HK-2 (cell line): ENCODE measurements around the gene HDAC10.
A peak's percentile ranks its signal among the peaks of the same experiment; 100 is the strongest.

Experiments used
- DNase-seq: peaks from one replicate; pipeline ENCODE4 v3.0.0-alpha.2; 2018; ENCODE audit not compliant: unreplicated experiment

HDAC10 gene

DNA sequence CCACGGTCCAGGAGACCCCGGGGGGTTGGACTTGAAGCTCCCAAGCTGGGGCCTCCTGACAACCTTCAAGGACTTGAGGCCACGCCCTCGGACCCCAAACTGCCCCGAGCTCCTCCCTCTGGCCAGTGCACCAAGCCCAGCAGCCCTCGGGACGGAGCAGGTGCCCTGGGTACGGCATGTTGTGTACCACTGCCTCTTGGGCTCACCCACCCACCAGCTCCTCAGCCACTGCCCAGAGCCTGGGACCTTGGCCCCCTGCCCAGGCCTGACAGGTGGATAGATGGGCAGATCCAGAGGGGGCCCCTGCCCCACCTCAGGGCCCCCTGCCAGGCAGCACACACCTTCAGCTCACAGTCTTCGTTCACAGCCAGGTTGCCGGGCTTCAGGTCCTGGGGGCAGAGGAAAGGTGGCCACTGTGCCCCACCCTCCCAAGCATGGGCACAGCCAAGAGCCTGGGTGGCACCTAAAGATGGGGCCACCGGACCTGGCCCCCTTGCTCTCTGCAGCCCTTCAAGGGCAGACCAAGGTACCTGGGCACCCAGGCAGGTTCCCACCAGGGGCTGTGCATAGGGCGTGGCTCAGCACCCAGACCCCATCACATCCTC, 5.3 kb upstream of the HDAC10 start:
- DNase-seq, result no peak

DNA sequence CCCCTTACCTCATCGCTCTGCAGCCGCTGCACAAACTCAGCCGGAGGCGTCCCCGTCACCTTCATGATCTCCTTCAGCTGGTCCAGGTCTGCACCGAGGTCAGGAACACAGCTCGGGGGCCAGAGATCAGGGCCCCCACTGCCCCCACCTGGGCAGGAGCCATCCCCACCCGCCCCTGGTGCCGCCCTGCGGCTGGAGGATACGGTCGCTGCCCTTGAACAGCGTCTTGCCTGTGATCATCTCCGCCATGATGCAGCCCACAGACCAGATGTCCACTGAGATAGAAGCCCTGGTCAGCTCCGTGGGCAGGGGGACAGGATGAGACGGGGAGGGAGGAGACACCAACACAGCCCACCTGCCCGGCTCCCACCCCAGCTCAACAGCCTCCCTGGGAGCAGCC, 4.5 kb upstream of the HDAC10 start:
- no peak for DNase-seq

DNA sequence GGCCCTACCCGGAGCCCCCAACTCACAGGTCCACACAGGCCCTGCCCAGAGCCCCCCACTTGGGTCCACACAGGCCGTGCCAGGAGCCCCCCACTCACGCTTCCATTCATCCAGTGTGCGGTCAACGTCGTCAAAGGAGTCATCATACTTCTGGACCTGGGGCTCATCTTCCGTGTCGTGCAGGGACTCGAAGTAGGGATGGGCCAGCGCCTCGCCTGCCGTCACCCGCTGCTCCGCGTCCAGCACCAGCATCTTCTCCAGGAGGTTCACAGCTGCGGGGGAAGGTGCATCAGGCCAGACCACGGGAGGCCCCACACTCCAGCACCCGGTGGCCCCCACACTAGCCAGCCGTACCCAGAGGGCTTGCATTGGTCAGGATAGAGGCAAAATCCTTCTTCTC, 4.0 kb upstream of the HDAC10 start:
- DNase-seq, result no peak

DNA sequence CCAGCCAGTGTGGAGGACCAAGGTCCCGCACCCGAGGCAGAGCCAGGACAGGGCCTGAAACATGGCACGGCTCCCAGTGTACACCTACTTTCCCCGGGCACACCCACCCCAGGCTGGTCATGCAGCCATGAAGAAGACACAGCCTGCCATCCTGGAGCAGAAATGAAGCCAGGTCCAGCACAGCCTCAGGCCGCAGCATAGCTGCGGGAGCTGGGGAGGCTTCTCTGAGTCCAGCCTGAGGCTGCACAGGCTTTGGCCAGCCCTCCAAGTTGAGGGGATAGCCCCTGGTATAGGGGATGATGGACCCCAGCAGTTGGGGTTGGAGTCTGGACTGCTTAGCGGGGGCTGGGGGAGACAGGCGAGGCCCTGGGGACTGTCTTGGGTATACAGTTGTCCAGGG, 2.9 kb upstream of the HDAC10 start:
- DNase-seq, result no peak

DNA sequence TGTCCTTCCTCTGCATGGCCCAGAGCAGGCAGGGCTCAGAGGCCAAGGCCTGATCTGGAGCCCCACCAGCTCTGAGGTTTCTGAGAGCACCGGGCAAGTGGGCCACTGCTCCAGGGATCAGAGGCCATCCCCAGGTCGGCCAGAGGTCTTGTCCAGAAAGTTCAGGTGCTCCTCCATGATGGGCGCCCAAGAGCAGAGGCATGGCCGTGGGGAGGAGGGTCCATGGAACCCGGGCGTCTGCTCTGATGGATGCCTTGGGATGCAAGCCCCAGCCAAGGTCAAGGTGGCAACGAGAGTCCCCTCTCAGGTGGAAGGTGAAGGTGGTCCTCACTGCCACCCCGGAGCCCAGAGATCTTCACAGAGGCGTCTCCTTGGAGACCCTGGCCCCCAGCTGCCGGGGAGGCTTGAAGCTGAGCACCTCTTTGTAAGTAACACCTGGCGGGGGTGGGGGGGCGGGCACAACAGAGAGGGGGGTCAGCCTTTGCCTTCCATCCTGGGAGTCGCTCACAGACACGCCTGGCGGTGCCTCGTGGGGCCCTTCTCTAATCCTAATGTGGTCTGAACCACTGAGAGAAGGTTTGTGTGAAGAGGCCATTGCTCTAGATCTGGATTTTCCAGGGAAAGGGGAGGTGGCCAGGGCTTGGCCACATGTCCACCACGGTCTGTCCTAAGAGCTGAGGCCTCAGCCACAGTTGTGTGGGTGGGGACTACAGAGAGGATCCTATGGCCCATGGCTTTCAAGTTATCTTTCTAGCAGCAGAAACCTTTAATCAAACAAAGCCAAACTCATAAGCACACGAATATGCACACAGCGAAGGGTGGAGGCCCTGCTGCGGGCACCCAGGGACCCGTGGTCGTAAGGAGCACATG, 2.2 kb upstream of the HDAC10 start:
- no peak for DNase-seq

DNA sequence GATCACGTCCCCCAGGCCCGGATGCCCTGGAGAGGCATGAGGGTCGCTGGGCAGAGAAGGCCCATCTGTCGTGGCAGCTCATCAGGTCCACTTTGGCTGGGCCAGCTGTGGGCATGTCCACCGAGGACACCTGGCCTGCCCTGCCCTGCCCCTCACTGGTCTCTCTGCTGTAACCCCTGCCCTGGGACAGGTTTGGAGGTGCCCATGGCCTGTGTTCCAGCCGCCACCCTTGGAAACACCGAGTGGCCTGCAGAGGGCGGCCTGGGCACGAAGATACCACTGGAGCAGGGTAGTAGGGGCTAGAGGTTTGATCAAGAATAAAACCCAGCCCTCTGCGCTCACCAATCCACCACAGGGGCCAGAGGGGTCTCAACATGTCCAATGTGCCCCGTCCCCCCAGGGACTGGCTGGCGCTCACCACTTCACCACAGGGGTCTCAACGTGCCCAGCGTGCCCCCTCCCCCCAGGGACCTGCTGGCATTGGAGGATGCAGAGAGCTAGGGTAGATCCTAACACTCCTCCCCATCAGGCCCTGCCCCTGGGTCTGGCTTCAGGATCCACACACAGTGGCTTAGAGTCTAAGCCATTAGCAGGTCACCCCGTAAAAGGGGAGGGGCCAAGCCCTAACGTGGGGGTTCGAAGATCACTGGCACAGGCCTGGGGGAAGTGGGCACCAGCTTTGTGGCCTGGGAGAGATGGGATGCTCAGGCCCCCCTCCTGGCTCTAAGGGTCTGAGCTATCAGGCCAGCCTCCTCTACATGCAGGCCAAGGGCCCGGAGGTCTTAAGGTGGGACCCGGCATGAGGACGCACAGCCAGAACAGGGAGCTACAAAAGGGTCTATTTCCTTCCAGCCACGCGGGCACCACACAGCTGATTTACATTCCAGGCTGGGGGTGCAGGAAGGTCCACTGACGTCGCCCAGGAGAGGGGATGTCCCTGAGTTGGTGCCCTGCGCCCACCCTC, 1.3 kb upstream of the HDAC10 start:
- peak; percentile 65 for DNase-seq

DNA sequence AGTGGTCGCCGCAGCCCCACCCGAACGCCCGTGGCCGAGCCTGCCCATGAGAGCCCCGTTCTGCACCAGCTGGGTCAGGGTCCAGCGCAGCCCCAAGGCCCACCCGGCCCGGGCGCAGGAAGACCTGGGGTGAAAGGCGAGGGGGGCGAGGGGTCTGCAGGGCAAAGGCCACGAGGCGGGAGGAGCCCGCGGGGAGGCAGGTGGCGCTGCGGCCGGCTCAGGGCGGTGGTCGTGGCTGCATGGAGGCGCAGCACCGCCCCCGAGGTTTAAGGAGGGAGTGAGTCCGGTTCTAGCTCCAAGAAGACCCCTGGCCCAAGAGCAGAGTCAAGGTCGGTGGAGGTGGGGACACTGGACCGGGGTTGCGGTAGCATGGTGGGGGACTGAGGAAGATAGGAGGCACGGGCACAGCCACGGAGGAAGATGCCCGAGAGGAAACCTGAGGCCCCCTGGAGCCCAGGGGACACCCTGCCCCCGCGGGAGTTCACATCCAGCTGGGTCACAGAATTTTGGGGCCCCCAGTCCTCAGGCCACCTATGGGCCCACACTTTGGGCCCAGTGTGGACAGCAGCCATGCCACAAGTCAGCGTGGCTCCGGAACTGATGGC, 514 bp upstream of the HDAC10 start:
- no peak for DNase-seq

DNA sequence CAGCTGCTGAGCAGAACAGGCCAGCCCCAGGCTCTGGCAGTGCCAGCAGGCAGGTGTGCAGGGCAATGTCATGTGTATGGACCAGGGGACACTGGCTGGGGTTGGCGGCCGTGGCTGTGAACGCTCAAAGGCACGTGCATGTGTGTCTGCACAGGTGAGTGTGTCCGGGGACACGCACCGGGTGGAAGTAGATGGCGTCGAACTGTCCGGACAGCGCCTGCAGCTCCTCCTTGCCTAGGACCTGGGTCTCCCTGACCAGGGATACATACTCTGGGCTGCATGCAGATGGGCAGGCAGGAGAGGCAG, 863 bp downstream of the HDAC10 start:
- DNase-seq, result no peak

DNA sequence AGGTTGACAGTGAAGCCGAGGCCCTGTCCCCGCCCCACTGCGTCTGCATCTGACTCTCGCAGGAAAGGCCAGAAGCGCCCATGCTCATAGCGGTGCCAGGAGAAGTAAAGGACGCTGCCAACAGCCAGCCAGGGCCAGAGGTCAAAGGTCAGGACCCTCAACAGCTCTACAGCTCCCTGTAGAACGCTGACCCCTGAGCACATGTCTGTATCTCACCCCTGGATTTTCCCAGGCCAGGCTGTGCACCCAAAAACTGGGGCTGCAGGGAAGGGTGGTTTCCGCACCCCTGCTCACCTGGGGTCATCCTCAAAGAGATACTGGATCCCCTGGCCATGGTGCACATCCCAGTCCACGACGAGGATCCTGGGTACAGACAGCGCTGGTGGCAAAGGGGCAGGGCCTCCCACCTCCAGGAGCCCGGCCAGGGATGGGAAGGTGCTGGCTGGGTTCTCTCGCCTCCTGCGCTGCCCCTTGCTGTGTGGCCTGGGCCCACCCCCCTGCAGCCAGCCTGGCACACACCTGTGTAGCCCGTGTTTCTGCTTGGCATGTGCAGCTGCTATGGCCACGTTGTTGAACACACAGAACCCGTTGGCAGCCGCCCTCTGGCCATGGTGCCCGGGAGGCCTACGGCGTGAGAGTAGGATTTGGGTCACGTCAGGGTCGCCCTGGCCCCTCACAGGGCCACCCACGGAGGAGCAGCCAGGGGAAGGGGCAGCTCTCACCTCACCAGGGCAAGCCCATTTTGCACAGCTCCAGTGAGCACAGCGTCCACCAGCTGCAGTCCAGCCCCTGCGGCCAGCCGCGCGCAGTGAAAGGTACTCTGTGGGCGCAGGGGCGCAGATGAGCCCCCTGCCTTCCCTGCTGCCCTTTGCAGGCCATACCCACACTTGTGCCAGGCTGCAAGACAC, 1.5 kb downstream of the HDAC10 start:
- DNase-seq, result no peak

DNA sequence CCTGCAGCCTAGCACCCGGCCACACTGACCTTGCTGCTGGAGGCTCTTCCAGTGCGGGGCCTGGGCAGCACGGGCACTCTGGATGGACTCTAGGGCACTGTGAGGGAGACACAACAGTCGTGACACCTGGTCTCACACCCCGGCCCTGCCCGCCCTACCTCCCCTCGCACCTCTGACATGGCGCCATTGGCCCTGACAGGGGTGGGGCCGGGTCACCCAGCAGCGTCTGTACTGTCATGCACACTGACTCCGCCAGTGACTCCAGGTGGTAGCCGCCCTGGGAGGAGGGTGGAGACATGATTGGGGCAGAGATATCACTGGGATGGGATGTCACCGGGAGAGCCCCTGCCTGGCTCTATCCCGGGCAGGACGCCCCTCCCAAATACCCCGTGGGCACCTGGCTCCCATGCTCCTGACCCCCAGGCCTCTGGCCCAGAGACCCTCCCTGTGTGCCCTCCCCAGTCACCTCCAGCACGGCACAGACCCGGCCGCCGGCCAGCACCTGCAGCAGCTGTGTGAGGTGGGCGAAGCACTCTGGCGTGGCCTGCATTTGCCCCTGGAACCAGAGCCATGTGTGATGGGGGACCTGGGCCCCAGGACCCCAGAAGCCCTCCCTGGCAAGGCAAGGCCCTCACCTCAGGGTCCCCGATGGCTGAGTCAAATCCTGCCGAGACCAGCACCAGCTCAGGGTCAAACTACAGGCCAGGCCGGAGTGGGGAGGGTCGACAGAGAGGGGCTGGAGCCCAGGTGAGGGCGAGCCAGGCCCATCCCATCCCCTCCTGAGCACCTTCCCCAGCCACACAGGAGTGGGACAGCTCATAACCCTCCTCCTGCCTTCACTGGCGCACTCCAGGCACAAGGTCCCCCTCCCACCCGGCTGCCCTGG, 2.6 kb downstream of the HDAC10 start:
- no peak for DNase-seq

DNA sequence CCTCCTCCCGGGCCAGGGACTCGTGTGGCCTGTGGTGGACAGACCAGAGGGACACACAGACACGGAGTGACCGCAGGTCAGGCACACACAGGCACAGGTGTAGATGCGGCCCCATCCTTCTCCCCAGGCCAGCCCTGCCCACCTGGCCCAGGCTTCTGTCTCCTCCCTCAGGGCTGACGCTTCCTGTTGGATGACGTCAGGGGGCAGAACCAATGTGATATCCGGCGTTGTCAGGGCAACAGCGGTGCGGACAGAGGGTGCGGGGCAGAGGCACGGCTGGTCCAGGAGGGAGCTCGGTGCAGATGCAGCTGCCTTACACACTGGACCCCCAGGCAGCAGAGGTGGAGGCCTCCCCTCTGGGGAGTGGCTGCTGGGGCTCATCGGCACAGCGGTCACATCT, 3.3 kb downstream of the HDAC10 start:
- DNase-seq, result no peak

DNA sequence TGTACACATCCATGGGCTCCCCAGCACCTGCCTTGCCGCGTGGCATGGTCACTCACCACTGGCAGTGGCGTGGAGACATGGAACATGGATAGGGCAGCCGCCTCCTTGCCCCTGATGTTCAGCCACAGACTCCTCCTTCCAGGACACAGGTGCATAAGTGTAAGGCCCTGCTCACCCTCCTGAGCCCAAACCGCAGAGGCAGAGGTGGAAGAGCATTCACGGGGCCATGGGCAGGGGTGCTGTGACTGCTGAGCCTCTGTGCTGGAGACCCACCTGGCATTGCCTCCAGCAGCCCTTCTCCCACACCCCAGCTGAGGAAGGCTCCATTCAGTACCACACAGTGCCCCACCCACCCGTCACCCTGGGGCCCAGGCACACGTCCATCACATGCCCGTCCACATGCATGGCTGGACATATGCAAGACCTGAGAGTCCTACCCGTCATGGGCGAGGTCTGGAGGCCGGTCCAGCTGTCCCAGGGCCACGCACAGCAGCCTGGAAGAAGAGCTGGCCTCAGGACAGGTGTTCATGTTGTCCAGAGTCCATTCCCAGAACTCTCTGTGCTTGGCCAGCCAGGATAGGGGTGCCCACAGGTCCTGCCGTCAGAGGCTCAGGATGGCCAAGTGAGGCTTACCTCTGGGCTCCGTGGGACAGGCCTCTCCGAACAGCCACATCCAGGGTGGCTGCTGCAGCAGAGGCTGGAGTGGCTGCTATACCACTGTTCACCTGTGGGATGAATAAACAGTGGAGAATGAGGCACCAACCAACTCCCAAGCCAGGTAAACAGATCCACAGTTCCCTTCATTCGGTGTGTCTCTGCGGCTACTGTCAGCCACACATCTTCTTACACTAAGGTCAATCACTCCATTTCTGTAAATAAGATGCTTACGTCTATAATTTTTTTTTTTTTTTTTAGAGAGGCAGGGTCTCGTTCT, 4.6 kb downstream of the HDAC10 start:
- DNase-seq, result no peak

DNA sequence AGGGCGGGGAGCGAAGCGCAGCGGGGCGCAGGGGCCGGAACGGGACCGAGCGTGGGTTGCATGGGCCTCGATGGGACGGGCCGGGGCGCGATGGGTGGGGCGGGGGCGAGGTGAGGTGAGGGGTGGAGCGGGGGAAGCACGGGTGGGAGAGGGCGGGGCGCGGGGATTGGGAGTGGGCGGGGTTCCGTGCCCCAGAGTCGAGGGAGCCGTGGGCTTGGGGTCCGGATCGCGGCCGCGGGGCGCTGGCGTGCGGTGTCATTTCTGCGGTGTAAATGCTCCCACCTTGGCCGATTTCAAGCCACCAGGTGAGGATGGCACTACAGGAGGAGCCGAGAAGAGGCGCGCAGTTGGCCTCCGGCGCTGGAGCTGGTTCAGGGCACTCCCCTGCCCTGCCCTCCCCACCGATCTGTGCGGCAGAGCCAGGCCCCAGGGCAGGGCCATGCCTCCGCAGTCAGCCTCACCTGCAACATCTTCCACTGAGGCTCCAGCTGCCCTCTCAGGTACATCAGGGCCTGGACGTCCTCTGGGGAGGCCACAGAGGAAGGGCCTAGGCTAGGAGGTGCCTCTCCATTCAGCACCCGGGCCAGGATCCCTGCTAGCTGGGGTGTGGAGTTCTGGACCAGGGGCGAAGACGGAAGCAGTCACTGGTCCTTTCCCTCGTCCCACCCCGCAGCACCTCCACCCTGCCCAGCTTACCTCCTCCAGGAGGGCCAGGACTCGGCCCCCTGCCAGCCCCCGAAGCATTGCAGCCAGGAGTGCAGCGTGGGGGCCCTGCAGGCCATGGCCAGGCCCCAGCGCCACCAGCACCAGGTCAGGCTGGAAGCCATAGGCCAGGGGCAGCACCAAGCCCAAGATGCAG, 5.6 kb downstream of the HDAC10 start:
- no peak for DNase-seq

DNA sequence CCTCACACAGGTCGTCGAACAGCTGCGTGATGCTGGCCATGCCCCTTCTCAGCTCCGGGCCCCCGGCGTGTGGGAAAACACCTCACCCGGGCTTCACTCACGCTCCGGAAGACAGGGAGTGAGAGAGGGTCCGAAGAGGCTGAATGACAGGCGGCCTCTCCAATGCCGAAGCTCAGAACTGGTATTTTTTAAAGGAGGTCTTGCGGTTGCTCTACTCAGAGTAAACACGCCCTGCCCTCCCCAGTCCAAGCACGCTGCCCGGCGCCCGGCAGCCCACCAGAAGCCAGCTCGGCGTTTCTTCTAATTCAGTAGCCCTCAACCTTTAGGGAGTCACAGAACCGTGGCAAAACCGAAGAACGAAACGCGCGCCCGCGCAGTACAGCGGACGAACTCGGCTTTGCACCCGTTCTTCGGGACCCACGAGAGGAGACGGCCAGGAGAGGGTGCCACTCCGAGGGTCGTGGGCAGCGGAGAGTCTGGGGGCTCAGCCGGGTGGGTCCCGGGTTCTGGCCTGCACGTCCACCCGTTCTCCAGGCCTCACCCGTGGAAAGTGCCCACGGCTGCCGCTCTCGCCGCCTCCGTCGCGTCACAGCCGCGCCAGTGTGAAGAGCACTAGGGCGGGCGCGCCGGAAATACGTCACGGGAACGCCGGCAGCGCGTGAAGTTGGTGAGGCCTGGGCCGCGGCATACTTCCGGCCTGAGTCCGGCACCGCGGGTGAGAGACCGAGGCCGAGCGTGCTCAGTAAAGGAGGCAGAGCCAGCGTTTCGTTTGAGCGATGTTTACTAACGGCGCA, 6.4 kb downstream of the HDAC10 start, which contains the start of gene TUBGCP6:
Gene TUBGCP6, minus strand, starts transcription at position 604 of the 794 bp plus-strand sequence. Its CDS starts 564 bp downstream, at position 40.
- peak; percentile 88 for DNase-seq

DNA sequence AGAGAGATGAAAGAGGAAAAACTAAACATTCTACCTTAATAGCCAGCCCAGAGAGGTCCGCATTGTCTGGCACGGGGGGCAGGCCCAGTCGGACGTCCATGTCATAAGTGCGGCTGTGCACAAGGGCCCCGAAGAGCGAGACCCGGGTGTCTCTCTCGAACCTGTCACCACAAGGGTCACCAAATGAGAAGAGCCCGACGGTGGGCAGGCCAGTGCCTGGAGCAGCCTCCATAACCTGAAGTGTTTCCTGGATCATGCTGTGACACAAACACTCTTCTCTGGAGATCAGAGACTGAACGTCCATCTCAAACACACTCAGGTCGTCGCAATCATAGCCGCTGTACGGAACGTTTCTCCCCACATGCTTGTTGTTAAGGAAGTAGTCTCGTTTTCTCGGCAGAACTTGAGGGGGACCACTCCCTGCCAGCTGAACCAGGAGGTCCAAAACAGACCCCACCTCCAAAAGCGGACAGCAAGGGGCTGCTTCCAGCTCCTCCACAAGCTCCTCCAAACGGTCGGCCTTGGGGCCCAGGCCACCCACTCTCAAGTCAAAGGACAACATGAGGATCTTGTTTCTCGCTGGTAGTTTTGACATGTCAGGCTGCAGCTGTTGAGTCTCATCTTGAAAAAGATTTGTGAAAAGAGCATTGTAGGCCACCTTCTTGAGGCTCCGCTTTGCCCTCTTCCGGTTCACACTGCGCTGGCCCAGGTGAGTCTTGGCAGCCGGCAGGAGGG, 7.2 kb downstream of the HDAC10 start:
- DNase-seq, result no peak

DNA sequence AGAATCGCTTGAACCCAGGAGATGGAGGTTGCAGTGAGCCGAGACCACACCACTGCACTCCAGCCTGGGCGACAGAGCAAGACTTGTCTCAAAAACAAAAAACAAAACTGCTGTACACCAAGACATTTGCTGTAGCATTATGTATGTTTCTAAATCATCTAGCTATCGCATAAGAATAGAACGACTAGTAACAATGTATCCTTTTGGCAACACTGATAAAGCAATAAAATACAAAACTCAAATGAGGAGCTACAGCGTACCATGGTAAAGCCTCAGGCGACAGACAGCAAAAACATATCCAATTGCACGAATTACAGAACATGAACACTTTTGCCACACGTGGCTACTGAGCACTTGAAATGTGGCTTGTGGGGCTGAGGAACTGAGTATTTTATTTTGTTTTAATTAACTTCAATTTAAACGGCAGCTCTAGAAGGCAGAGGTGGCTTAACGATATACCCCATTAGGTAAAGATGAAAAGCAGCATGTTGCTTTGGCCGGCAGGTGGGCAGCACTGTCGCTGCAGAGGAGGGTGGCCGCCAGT, 8.6 kb downstream of the HDAC10 start:
- DNase-seq, result no peak
